Measurements from ENCODE around the gene LRRC37A3.
"Not testable (repeated sequence)": the region's sequence is repeated elsewhere in the genome, so short reads cannot be mapped to it uniquely, and the experiment has no call there.

The LRRC37A3 gene

DNA sequence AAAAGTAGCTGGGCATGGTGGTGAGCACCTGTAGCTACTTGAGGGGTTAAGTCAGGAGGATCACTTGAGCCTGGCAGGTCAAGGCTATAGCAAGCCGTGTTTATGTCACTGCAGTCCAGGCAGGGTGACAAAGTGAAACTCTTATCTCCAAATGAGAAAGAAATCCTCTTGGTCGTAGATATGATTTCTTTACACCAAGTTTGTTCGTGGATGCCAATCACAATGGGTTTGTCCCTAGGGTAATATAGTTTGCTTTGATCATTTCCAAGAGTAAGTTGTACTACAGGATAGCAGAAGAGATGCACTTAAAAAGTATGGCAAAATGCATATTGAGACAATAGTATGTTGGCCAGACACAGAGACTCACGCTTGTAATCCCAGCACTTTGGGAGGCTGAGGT is 6.0 kb upstream of the LRRC37A3 start:
- not testable (repeated sequence) for DNase-seq

DNA sequence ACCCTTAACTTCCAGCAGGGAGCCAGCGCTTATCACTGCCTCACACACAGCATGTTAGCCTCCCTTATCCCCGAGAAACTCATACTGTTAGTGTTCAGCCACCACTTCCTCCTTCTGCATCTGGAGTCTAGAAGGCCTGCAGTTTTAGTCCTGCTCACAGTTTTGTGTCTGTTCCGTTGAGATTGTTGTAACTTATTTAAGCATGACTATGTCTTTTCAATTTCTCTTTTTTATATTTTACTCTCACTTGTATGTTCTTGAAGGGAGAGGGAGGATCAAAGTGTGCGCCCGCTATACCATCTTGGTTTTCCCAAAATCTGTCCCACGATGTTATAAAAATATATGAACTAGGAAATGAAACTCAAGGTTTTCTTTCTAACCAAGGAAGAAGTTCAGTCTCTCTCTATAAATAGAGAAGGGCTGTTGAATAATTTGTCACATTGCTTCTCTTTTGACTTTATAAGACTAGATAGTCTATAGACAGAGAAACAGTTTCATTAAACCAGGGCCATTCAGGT is 3.8 kb upstream of the LRRC37A3 start:
- DNase-seq: not testable (repeated sequence)

DNA sequence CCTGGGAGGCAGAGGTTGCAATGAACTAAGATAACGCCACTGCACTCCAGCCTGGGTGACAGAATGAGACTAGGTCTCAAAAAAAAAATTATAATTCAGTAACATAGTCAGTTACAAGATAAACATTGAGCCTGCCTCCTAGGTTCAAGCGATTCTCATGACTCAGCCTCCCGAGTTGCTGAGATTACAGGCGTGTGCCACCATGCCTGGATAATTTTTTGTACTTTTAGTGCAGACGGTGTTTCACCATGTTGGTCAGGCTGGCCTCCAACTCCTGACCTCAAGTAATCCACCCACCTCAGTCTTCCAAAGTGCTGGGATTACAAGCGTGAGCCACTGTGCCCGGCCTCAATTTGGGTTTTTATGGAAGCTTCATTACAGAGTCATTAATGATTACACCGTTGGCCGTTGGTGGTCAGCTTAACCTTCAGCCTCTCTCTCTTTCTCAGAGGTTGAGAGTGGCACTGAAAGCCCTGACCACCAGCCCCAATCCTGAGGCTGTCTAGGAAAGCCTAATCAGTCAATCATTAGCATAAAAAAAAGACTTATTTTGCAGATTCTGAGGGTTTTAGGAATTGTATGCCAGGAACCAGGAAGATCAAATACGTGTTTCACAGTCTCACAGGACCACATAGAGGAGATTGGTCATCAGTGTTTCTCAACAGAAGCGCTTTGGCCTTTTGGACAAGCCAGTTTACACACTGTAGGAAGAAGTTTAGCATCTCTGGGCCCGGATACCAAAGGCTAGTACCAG is 1.3 kb upstream of the LRRC37A3 start:
- DNase-seq: no peak

DNA sequence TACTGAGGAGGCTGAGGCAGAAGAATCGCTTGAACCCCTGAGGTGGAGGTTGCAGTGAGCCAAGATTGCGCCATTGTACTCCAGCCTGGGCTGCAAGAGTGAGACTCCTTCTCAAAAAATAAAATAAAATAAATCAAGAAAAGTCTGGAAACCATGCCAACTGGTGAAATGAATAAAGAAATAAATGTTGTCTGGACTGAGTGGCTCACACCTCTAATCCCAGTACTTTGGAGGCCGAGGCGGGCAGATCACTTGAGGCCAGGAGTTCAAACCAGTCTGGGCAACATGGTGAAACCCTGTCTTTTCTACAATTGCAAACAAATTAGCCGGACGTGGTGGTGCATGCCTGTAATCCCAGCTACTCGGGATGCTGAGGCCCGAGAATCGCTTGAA is 744 bp upstream of the LRRC37A3 start:
- no peak for DNase-seq

DNA sequence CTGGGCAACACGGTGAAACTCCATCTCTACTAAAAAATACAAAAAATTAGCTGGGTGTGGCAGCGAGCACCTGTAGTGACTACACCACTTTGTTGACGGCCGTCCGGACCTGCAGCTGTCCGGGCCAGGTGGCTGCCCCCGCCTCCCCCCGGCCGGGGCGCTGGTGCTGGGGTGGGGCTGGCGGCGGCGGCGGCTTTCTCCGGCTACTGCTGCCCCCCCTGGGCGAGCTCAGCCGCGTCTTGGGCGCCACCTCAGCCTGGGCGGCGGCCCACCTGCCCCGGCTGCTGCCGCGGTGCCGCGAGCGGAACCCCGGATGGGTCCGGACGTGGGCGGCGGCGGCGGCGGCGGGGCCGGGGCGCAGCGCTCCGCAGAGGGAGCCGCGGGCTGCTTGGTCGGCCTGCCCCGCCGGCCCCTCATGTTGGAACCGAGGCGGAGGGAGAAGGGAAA is 413 bp downstream of the LRRC37A3 start:
- DNase-seq: not testable (repeated sequence)

DNA sequence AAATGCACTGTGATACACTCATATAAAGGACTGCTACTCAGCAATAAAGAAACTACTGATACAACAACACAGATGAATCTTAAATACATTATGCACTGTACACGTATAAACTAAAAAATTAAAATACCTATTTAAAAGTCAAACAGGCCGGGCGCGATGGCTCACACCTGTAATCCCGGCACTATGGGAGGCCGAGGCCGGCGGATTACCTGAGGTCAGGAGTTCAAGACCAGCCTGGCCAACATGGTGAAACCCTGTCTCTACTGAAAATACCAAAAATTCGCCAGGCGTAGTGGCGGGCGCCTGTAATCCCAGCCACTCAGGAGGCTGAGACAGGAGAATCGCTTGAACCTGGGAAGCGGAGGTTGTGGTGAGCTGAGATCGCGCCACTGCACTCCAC is 1.7 kb downstream of the LRRC37A3 start:
- not testable (repeated sequence) for DNase-seq

DNA sequence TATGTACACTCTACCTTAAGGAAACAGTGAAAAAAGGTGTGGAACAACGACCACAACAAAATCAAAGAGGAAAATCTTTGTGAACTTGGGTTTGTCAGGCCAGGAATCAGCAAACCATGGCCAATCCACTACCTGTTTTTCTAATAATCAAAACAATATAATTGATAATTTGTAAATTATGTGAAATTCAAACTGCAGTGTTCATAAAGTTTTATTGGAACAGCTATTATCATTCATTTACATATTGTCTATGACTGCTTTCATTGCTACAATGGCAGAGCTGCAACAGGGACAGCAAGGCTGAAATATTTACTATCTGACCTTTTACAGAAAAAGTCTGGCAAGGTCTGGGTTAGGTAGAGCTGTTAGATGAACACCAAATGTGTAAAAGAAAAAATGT is 4.0 kb downstream of the LRRC37A3 start:
- not testable (repeated sequence) for DNase-seq

DNA sequence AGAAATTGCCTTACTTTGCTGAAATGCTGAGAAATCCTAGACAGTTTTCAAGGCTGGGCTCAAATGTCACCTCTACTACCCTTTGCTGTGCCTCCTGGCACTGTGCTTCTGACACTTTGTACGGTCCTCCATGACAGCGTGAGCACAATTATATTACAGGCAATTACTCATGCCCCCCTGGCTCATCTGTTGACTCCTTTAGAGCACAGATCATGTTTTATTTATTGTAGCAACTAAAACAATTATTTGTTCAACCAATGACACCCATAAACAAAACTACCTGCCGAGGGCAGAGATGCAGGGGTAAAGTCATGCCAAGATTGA is 9.1 kb downstream of the LRRC37A3 start:
- not testable (repeated sequence) for DNase-seq

DNA sequence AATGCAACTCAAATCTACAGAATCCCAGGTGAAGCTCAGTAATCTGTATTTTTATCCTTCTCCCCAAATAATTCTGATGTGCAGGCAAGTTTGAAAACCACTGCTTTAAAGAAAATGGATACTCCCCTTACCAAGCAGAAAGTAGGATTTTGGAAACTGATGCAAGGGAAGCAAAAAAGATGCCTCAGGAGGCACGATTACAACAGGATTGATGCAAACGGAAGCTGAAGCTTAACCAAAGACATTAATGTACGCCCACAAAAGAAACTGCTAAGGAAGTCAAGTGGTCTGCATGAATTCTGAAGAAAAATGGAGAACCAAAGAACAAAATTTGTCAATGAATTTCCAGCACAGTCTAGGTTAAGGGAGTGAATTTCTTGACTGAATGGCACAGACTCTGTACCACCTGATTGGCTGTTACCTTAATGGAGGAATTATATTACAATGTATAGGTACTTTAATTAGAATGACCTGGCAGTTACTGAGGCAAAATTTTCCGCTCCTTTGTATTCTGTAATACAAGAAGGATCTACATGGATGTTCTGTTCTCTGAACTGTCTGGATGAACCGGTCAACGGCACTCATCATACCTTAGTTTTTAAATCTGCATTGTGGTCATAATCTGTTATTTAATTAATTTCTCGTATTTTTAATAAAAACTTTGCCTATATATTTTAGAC is 9.6 kb downstream of the LRRC37A3 start:
- not testable (repeated sequence) for DNase-seq

DNA sequence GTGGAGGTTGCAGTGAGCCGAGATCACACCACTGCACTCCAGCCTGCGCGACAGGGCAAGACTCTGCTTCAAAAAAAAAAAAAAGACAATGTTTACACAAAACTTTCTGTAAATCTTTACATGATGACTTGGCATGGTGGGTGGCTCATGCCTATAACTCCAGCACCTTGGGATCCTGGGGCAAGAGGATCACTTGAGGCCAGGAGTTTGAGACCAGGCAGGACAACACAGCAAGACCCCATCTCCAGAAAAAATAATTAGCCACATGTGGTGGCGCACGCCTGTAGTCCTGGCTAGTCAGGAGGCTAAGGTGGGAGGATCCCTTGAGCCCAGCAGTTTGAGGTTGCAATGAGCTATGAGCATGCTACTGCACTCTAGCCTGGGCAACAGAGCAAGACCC is 15.2 kb downstream of the LRRC37A3 start:
- DNase-seq: not testable (repeated sequence)

DNA sequence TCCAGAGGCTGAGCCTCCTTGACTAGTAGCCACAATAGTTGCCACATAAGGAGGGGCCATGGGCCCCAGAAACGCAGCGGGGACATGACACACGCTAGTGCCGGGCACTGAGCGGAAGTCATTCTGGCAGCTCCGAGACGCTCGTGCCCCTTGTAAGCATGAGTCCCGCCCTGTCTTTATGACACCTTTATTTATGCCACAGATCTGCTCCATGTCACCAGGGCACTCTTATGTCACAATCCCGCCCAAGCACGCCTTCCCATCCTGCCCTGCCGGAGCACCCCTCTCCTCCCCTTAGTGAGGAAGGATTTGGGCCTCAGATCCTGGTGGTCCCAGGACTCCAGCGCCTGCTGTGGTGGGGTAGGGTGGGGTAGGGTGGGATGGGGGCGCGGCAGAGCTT is 22.1 kb downstream of the LRRC37A3 start:
- not testable (repeated sequence) for DNase-seq

DNA sequence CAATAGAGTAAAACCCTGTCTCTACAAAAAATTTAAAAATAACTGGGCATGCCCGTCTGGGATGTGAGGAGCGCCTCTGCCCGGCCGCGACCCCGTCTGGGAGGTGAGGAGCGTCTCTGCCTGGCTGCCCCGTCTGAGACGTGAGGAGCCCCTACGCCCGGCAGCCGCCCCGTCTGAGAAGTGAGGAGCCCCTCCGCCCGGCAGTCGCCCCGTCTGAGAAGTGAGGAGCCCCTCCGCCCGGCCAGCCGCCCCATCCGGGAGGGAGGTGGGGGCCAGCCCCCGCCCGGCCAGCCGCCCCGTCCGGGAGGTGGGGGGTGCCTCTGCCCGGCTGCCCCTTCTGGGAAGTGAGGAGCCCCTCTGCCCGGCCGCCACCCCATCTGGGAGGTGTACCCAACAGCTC is 45.1 kb downstream of the LRRC37A3 start:
- DNase-seq: not testable (repeated sequence)

DNA sequence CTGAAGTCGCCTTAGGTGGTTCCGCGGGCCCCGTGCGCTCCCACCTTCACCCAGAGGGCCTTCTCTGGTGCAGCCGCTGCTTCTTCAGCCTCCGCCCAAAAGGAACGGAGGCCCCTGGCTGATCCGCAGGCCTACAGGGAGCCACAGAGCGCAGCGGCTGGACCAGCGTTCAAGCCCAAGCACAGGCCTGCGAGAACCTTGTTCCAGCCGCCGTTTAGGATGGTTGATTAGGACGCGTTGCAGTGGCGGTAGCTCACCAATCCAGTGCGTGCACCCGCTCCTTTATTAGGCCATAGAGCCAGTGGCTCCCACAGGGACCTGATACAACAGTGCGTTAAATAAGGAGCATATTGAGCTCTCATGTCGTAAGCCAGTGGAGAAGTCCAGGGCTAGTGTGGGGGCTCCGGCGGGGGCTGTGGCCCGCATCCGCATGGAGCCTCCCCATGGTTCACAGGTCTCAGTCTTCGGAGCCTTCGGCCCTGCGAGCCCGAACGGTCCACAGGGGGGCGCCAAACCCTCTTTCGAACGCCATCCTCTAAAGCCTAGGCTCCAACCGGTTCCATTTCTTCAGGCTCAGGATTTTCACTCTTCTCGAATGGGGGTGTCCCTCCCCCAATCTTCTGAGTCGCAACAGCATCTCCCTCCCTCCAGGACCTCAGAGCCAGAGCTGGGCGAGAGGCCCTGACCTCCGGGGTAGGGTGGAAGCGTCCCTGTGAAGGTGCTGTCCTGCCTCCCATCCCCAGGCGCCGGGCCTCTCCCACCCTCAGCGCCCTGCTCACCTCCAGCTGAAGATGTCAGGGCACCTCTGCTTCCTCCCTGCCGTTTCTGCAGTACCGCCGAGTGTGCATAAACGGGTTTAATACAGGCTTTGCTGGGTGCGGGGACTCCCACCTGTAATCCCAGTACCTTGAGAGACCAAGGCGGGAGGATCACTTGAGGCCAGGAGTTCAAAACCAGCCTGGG is 71.5 kb downstream of the LRRC37A3 start:
- DNase-seq: peak; percentile 88

DNA sequence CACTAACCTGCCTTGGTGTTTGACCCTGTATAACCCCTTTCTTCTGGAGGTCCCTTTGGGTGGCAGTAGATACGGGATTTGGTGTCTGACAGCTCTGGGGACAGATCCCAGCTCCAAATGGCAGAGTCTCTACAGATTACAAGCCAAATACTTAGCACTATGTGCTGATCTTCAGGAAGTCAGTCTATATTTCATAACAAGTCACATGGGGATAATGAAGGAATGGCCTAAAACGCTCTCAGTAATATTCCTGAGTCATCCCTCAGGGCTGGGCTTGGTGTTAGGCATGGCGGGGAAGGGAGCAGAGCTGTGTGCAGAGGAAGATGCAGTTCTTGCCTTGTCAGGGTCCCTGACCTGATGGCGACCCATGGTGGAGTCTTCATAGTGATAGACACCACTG is 72.4 kb downstream of the LRRC37A3 start:
- not testable (repeated sequence) for DNase-seq

DNA sequence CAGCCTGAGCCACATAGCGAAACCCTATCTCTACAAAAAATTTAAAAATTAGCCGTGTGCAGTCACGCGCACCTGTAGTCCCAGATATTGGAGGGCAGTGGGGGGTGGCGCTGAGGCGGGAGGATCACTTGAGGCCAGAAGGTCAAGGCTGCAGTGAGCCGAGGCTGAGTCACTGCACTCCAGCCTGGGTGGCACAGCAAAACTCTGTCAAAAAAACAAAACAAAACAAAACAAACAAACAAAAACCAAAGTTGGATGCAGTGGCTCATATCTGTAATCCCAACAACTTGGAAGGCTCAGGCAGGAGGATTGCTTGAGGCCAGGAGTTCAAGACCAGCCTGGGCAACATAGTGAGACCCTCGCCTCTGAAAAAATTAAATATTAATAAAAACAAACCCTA is 75.4 kb downstream of the LRRC37A3 start:
- DNase-seq: not testable (repeated sequence)

DNA sequence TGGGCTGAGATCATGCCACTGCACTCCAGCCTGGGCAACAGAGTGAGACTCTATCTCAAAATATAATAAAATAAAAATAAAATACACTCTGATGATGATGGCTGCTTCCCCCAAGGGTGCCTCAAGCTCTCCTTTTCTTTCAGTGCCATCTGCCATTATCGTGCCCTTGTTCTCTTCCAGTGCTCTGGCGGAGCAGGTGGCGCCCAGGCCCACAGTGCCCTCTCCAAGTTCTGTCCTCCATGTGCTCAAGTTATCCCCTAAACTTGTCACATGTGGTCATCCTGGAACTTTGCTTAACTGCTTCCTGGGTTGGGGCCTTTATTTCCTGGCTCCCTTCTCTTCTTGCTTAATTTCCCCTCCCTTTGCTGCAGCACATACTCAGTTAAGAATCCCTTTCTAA is 76.4 kb downstream of the LRRC37A3 start:
- not testable (repeated sequence) for DNase-seq

DNA sequence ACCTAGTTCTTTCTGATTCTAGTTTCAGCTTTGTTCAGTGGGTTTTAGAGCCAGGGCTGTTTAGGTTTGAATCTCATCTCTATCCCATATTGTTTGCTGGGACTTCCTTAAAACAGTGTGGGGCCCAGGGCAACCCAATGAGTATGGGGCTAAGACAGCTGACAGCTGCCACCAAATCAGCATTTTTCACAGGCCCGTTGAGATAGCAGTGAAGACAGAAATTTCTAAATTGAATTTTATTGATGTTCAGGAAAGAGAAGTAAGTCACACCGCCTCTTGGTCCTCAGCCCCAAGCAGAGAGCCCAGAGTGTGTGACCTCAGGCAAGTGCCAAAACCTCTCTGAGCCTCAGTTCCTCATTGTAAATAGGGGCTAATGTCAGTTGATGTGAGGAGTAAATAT is 78.3 kb downstream of the LRRC37A3 start:
- DNase-seq: not testable (repeated sequence)

DNA sequence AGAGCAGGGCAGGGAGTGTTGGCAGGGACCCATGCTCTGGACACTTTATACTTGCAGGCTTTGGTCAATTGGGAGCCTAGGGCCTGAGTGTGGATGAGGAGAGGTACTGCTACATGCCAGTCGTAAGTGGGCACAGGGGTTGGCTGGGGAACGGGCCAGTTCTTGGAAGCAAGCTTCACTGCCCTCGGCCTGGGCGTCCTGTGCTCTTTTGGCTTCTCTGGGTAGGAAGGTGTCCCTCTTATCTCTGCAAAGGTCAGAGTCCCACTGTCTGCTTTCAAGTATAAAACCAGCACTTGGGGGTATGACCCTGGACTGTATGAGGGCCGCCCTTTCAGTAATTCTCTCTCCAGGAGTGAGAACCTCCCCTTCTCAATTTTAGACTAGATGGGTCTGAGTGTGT is 80.8 kb downstream of the LRRC37A3 start:
- DNase-seq: not testable (repeated sequence)

DNA sequence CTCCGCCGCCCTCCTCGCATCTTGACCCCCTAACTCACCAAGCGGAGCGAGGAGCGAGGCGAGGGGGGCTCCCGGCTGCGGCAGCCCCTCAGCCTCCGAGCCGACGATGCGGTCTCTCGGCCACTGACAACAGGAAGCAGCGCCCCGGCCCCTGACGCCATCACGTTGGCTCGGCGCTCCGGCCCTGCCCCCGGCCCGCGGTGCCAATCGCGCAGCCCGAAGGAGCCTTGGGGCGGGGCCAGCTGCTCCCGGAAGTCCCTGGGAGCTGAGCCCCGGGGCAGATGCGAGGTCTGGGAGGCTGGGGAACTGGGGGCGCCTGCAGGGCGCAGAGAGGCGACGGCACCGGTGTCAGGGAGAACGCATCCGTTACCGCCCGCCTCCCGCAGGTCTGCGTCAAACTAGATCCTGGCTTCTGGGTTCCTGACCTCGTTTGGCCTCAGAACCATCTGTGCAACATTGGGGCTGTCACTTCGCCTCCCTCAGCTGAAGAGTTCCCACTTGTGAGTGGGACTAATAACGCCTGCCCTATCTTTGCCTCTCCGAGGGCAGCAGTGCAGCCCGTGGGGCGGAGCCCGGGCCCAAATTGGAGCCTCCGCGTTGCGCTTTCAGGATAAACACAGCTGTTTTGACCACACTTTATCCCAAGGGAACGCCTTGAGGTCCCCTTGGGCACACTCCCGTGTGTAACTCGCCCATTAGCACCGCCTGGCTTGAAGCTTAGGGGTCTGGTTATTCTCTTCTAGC is 82.1 kb downstream of the LRRC37A3 start:
- peak; percentile 87 to 91 for DNase-seq

DNA sequence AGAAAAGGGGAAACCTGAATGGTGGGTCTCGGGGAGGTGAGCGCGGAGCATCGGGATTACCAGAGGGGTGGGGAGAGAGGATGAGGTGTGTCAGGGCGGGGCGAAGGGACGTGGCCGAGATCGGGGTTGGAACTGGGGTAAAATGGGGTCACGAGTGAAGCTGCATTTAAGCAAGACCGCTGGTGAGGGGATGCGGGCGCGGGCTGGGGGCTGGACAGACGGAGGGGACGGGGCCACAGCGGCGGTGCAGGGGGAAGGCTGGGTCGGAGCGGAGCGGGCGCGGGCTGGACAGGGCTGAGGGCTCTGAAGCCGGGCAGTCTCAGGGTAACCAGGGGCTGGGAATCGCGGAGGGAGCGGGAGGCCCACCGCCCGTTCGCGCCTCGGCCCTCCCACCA is 82.7 kb downstream of the LRRC37A3 start:
- DNase-seq: peak; percentile 63 to 65

DNA sequence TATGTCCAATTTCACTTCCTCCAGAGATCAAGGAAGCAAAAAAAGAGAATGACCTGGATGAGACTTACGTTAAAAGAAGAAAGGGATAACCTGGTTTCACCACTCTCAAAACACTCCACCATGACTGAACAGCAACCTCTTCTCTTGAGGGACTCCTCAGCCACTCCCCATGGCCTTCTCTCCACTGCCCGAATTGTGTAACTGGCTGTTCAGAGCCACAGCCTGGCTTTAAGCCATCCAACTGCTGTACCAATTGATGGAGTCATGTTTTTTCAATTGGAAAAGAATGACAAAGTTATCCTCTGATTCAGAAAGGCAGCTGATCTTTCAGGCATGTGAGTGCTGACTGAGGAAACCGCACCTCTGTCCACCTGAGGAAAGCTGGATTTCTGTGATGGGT is 85.2 kb downstream of the LRRC37A3 start:
- not testable (repeated sequence) for DNase-seq

DNA sequence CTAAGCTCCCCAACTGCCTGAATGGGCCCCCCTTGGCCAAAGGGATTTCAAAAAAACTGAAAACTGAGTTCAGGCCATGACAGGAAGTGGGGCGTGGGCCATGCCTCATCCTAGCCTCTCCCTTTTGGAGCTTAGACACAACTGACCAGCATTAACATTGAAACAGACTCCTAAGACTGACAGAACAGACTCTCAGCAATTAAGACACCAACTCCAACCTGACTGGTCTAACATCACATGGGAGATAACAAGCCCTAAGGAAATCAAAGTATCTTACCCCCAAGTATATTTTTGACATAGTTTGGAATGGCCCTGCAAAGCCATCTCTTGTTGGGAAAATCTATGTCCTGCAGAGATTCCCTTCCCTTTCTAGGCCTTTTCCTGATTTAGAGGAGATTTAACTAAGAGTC is 88.6 kb downstream of the LRRC37A3 start:
- DNase-seq: not testable (repeated sequence)
